NK-92 treated with Interleukin-12 subunit alpha and Interleukin-12 subunit beta, amount 100 ng/mL, for 24 hours (cell line): ENCODE measurements around the gene RAB8A.
"Not testable (repeated sequence)": the region's sequence is repeated elsewhere in the genome, so short reads cannot be mapped to it uniquely, and the experiment has no call there.

Experiments used
- DNase-seq: peaks from one replicate; lab custom pipeline; 2025; lab: John Stamatoyannopoulos, UW

The RAB8A gene

GRCh38 chr19:16112778-16113177 lies 1.1 kb downstream of the RAB8A start:
- no peak for DNase-seq

GRCh38 chr19:16113727-16114126 lies 2.0 kb downstream of the RAB8A start:
- DNase-seq: no peak

- no peak for DNase-seq
Measured at GRCh38 chr19:16115301-16116039, 3.8 kb downstream of the RAB8A start.

- no peak for DNase-seq
Measured at GRCh38 chr19:16116067-16116466, 4.4 kb downstream of the RAB8A start.

GRCh38 chr19:16117594-16118033 lies 5.9 kb downstream of the RAB8A start:
- DNase-seq: no peak

- DNase-seq: no peak
Measured at GRCh38 chr19:16118489-16119033, 6.9 kb downstream of the RAB8A start.

- DNase-seq: not testable (repeated sequence)
Measured at GRCh38 chr19:16119075-16119857, 7.6 kb downstream of the RAB8A start.

- DNase-seq: no peak
Measured at GRCh38 chr19:16121141-16121540, 9.5 kb downstream of the RAB8A start.

- no peak for DNase-seq
Measured at GRCh38 chr19:16121967-16122366, 10.3 kb downstream of the RAB8A start.

- DNase-seq: no peak
Measured at GRCh38 chr19:16124953-16125352, 13.3 kb downstream of the RAB8A start.

GRCh38 chr19:16125737-16126495 lies 14.2 kb downstream of the RAB8A start:
- DNase-seq: no peak

GRCh38 chr19:16127080-16127479 lies 15.4 kb downstream of the RAB8A start:
- no peak for DNase-seq

GRCh38 chr19:16127776-16128371 lies 16.2 kb downstream of the RAB8A start:
- no peak for DNase-seq

GRCh38 chr19:16131648-16132047 lies 20.0 kb downstream of the RAB8A start:
- DNase-seq: no peak

- no peak for DNase-seq
Measured at GRCh38 chr19:16133818-16134217, 22.1 kb downstream of the RAB8A start.

GRCh38 chr19:16134510-16134909 lies 22.8 kb downstream of the RAB8A start:
- no peak for DNase-seq

- no peak for DNase-seq
Measured at GRCh38 chr19:16135430-16136127, 23.9 kb downstream of the RAB8A start.

- DNase-seq: peak; percentile 20
Measured at GRCh38 chr19:16136185-16136999, 24.7 kb downstream of the RAB8A start.

- DNase-seq: peak; percentile 72
Measured at GRCh38 chr19:16139752-16140151, 28.1 kb downstream of the RAB8A start.

GRCh38 chr19:16141043-16141442 lies 29.4 kb downstream of the RAB8A start:
- DNase-seq: peak; percentile 73
